HepG2 (cell line): ENCODE measurements around the gene EEF2. TPM values are rescaled to one million over a fixed set of nuclear protein-coding genes. Genes with fewer than 3 reads are reported as not detected.

Experiments
- CHCHD3 ChIP-seq: sonication (generic); formaldehyde crosslinking; IDR thresholded peaks from 2 replicates; pipeline ENCODE4 v1.8.0; 2022; ENCODE audit warnings: mild to moderate bottlenecking, missing genetic modification reagents, moderate library complexity
- HIC2 ChIP-seq: sonication (generic); formaldehyde crosslinking; IDR thresholded peaks from 2 replicates; pipeline ENCODE4 v1.9.0; 2022; ENCODE audit warnings: low read depth, missing genetic modification reagents
- IKZF1 ChIP-seq: fragments of 450-650 bp; IDR thresholded peaks from 2 replicates; pipeline ENCODE4 v1.7.1; 2016
- NCOR1 ChIP-seq: fragments of 200-600 bp; sonication (generic); IDR thresholded peaks from 2 replicates; pipeline ENCODE4 v1.7.0; 2017; ENCODE audit warnings: antibody characterized with exemption, low read length, borderline replicate concordance
- NKX3-1 ChIP-seq: sonication (generic); formaldehyde crosslinking; IDR thresholded peaks from 2 replicates; pipeline ENCODE4 v1.5.0; 2020; ENCODE audit warnings: missing genetic modification reagents
- SKIL ChIP-seq: sonication (generic); formaldehyde crosslinking; IDR thresholded peaks from 2 replicates; pipeline ENCODE4 v1.8.0; 2022; ENCODE audit warnings: missing genetic modification reagents, mild to moderate bottlenecking, moderate library complexity, borderline replicate concordance
- SNAPC2 ChIP-seq: sonication (generic); formaldehyde crosslinking; IDR thresholded peaks from 2 replicates; pipeline ENCODE4 v1.8.1; 2022; ENCODE audit warnings: mild to moderate bottlenecking, missing genetic modification reagents
- ZBED4 ChIP-seq: sonication (generic); formaldehyde crosslinking; IDR thresholded peaks from 2 replicates; pipeline ENCODE4 v1.4.0; 2020; ENCODE audit warnings: missing genetic modification reagents, borderline replicate concordance
- ZNF232 ChIP-seq: sonication (generic); formaldehyde crosslinking; IDR thresholded peaks from 2 replicates; pipeline ENCODE4 v1.4.0; 2020; ENCODE audit warnings: missing genetic modification reagents, borderline replicate concordance
- ZNF33B ChIP-seq: sonication (generic); formaldehyde crosslinking; IDR thresholded peaks from 2 replicates; pipeline ENCODE4 v1.5.1; 2020; ENCODE audit warnings: mild to moderate bottlenecking, missing genetic modification reagents
- ZNF660 ChIP-seq: sonication (generic); formaldehyde crosslinking; IDR thresholded peaks from 2 replicates; pipeline ENCODE4 v1.5.1; 2020; ENCODE audit warnings: mild to moderate bottlenecking, low read depth, missing genetic modification reagents, borderline replicate concordance
- ZNF788 ChIP-seq: sonication (generic); formaldehyde crosslinking; IDR thresholded peaks from 2 replicates; pipeline ENCODE4 v1.5.0; 2020; ENCODE audit warnings: mild to moderate bottlenecking, missing genetic modification reagents, borderline replicate concordance
- ZSCAN22 ChIP-seq: sonication (generic); formaldehyde crosslinking; IDR thresholded peaks from 2 replicates; pipeline ENCODE4 v1.4.0; 2020; ENCODE audit warnings: mild to moderate bottlenecking, missing genetic modification reagents
- polyA plus RNA-seq, 8 experiments: library from polyadenylated mRNA; depleted of rRNA in 3 of 8; stranded (reverse) in 7 of 8; unstranded in 1 of 8; fragments of >200 nt; fragmentation: Illumina TruSeq in 4 of 8; extraction: Trizol in 4 of 8; gene quantifications; 2 replicates each; pipeline versions ENCODE4 v1.2.1 to v1.2.3, GENCODE V29; 2011 to 2016; ENCODE audit warnings: low read depth in 4 of 8, missing spikeins in 1 of 8, mixed read lengths in 1 of 8; ENCODE audit not compliant: insufficient read depth in 1 of 8
- total RNA-seq, 5 experiments: library from RNA; depleted of rRNA; stranded (reverse); fragments of >200 nt; fragmentation: Illumina TruSeq; extraction: Trizol; gene quantifications; 2 replicates each; pipeline ENCODE4 v1.2.3, GENCODE V29; 2016; ENCODE audit warnings: low read depth in 1 of 5
- TF ChIP-seq, protein P1 (sequence below): sonication (generic); formaldehyde crosslinking; IDR thresholded peaks from 2 replicates; pipeline ENCODE4 v1.9.0; 2021; ENCODE audit warnings: missing genetic modification reagents, borderline replicate concordance

Gene EEF2
- total and polyA plus RNA-seq, 2 of the 13 experiments (the other 11 are each of a cell fraction or from before 2014, with no cell fraction given): 1,441 to 1,777 TPM

GRCh38 chr19:3984908-3985642, at the start of gene EEF2 (continued):
- TF ChIP-seq ZNF788 (CRISPR knock-in tag): peak; percentile 52; the same call in 1 of the 2 replicates
- TF ChIP-seq ZBED4 (CRISPR knock-in tag): peak; percentile 65; the same call in 1 of the 2 replicates
- TF ChIP-seq ZNF660 (CRISPR knock-in tag): no peak; the same call in 1 of the 2 replicates
- peak; percentile 60; the same call in 1 of the 2 replicates for TF ChIP-seq SKIL (CRISPR knock-in tag)
- TF ChIP-seq ZSCAN22: no peak
- TF ChIP-seq CHCHD3 (CRISPR knock-in tag): peak; percentile 55; the same call in 1 of the 2 replicates
- TF ChIP-seq HIC2 (CRISPR knock-in tag): 0 out of 2 replicates have a peak, but pooled peaks have one; percentile 6
- TF ChIP-seq NCOR1: peak; percentile 56; the same call in 1 of the 2 replicates
- peak; percentile 81; the same call in 1 of the 2 replicates for TF ChIP-seq ZNF33B (CRISPR knock-in tag)
- TF ChIP-seq NKX3-1 (CRISPR knock-in tag): peak; percentile 82; the same call in 1 of the 2 replicates
- TF ChIP-seq IKZF1: no peak
- TF ChIP-seq ZNF232 (CRISPR knock-in tag): peak; percentile 24; the same call in 1 of the 2 replicates
- peak; percentile 71; the same call in 1 of the 2 replicates for TF ChIP-seq SNAPC2 (CRISPR knock-in tag)
- TF ChIP-seq, protein P1, sequence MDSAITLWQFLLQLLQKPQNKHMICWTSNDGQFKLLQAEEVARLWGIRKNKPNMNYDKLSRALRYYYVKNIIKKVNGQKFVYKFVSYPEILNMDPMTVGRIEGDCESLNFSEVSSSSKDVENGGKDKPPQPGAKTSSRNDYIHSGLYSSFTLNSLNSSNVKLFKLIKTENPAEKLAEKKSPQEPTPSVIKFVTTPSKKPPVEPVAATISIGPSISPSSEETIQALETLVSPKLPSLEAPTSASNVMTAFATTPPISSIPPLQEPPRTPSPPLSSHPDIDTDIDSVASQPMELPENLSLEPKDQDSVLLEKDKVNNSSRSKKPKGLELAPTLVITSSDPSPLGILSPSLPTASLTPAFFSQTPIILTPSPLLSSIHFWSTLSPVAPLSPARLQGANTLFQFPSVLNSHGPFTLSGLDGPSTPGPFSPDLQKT (CRISPR knock-in tag): peak; percentile 78; the same call in 1 of the 2 replicates
